Keratinocyte (primary cell): ENCODE results near the gene KLRF2. TPM values are rescaled to one million over a fixed set of nuclear protein-coding genes. Genes with fewer than 3 reads are reported as not detected.

ENCODE experiments used
- DNase-seq: peaks from one replicate; pipeline ENCODE4 v3.0.0-alpha.2; 2011; ENCODE audit warnings: low read depth, missing footprints, low spot score
- FAIRE-seq: peaks from 2 replicates; lab custom pipeline; 2011; peaks lifted over from hg19 to GRCh38; lab: Jason Lieb, UNC
- H2AFZ ChIP-seq: 2 replicates; pipeline ENCODE4 v1.6.0; 2012; ENCODE audit warnings: low read length, control low read depth, inconsistent platforms; ENCODE audit not compliant: control insufficient read depth
- H3K27ac ChIP-seq: 2 replicates; pipeline ENCODE4 v1.5.1; 2011; ENCODE audit warnings: low read length; ENCODE audit not compliant: control insufficient read depth, insufficient read depth
- H3K27me3 ChIP-seq: 3 replicates; pipeline ENCODE4 v1.6.0; 2011; ENCODE audit warnings: low read length; ENCODE audit not compliant: control insufficient read depth, insufficient read depth; ENCODE audit errors: extremely low read depth
- H3K36me3 ChIP-seq, 2 experiments: 2 replicates in 1 of 2; 3 replicates in 1 of 2; pipeline ENCODE4 v1.5.1; 2011; ENCODE audit warnings: low read length in 2 of 2, mild to moderate bottlenecking in 1 of 2; ENCODE audit not compliant: control insufficient read depth in 2 of 2, insufficient read depth in 2 of 2; ENCODE audit errors: extremely low read depth in 1 of 2
- H3K4me1 ChIP-seq: 3 replicates; pipeline ENCODE4 v1.5.1; 2011; ENCODE audit warnings: low read length; ENCODE audit not compliant: control insufficient read depth, insufficient read depth; ENCODE audit errors: extremely low read depth
- H3K4me2 ChIP-seq: 3 replicates; pipeline ENCODE4 v1.6.0; 2011; ENCODE audit warnings: low read depth, low read length; ENCODE audit not compliant: control insufficient read depth, insufficient read depth; ENCODE audit errors: extremely low read depth
- H3K4me3 ChIP-seq, 3 experiments: fragments of 200-600 bp in 1 of 3; sonication (generic) in 1 of 3; 2 replicates in 2 of 3; 3 replicates in 1 of 3; pipeline ENCODE4 v1.5.1; 2011 to 2016; ENCODE audit warnings: low read length in 3 of 3, mild to moderate bottlenecking in 3 of 3, control low read depth in 2 of 3, inconsistent platforms in 1 of 3, low read depth in 1 of 3, mixed read lengths in 1 of 3, mixed run types in 1 of 3, moderate library complexity in 1 of 3; ENCODE audit not compliant: control insufficient read depth in 2 of 3, insufficient read depth in 2 of 3; ENCODE audit errors: extremely low read depth in 1 of 3
- H3K79me2 ChIP-seq: 2 replicates; pipeline ENCODE4 v1.6.0; 2012; ENCODE audit warnings: low read length; ENCODE audit not compliant: control insufficient read depth, insufficient read depth
- H3K9ac ChIP-seq: 3 replicates; pipeline ENCODE4 v1.6.0; 2011; ENCODE audit warnings: low read length; ENCODE audit not compliant: control insufficient read depth, insufficient read depth; ENCODE audit errors: extremely low read depth
- H3K9me1 ChIP-seq: 3 replicates; pipeline ENCODE4 v1.6.0; 2011; ENCODE audit warnings: low read length; ENCODE audit not compliant: control insufficient read depth, insufficient read depth; ENCODE audit errors: extremely low read depth
- H3K9me3 ChIP-seq: 2 replicates; pipeline ENCODE4 v1.5.1; 2012; ENCODE audit warnings: low read depth, low read length; ENCODE audit not compliant: control insufficient read depth
- H4K20me1 ChIP-seq: 3 replicates; pipeline ENCODE4 v1.6.0; 2011; ENCODE audit warnings: low read length; ENCODE audit not compliant: control insufficient read depth, insufficient read depth; ENCODE audit errors: extremely low read depth
- CTCF ChIP-seq, 3 experiments: IDR thresholded peaks in 1 of 3; conservative IDR thresholded peaks in 1 of 3; optimal IDR thresholded peaks in 1 of 3; 2 replicates in 2 of 3; 3 replicates in 1 of 3; pipeline versions ENCODE3 to v1.5.1; 2011; ENCODE audit warnings: low read length in 3 of 3, mild to moderate bottlenecking in 3 of 3, moderate library complexity in 2 of 3, control low read depth in 1 of 3, inconsistent platforms in 1 of 3; ENCODE audit not compliant: insufficient read depth in 2 of 3; ENCODE audit errors: extremely low read depth in 1 of 3
- EZH2 ChIP-seq: IDR thresholded peaks from one replicate; pipeline ENCODE4 v1.6.1; 2012; ENCODE audit warnings: inconsistent platforms, mild to moderate bottlenecking, low read length, moderate library complexity
- dilution Hi-C: fragments of 300-500 bp; cut with MboI; formaldehyde crosslinking; loops from one replicate; pipeline ENCODE4 v1.7.0; 2020; ENCODE audit warnings: low sequenced_read_pairs; ENCODE audit not compliant: extremely low pct_ligation_motif_present
- polyA plus RNA-seq, 5 experiments: library from polyadenylated mRNA; depleted of rRNA in 3 of 5; stranded (reverse) in 3 of 5; stranded (forward) in 1 of 5; unstranded in 1 of 5; fragments of >200 nt; gene quantifications; 1 replicate in 1 of 5; 2 replicates in 3 of 5; 3 replicates in 1 of 5; pipeline versions ENCODE4 v1.2.1 to v1.2.3, GENCODE V29; 2011 to 2012; ENCODE audit warnings: missing spikeins in 2 of 5, low read depth in 1 of 5, low replicate concordance in 1 of 5

The KLRF2 gene
- polyA plus RNA-seq, 1 donor (not counting 4 experiments of a cell fraction or from before 2014, with no cell fraction given): not detected

DNA sequence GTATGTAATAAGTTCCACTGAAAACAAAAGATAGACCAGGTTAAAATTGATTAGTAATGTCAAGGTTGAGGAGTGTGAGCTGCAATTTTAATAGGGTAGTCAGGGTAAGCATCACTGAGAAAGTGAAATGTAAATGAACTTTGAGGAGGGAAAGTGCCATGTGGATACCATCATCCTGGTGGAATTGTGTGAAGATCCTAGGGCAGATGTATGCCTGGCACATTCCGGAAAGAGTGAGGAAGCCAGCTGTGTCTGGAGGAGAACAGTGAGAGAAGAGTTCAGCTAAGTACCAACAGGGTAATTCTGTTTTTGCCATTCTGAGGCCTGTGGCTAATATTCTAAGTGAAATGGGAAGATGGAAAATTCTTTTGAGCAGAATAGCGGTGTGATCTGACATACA is 53.7 kb downstream of the KLRF2 start:
- Histone ChIP-seq H3K4me1 (peaks cover 13% of the 10 kb centered on the region), H3K27me3 (no peaks in the 10 kb centered on the region), H3K79me2 (no peaks in the 10 kb centered on the region), H3K27ac (no peak overlapping the region), H4K20me1 (no peaks in the 10 kb centered on the region), H2AFZ (no peak overlapping the region), H3K4me2 (no peak overlapping the region), H3K4me3 (no peak overlapping the region), H3K9ac (no peak overlapping the region), H3K9me3 (no peaks in the 10 kb centered on the region), H3K9me1 (no peaks in the 10 kb centered on the region), H3K36me3 (no peaks in the 10 kb centered on the region)
- TF ChIP-seq CTCF (optimal IDR thresholded peaks at IDR 0.05 in 1 of 3, IDR thresholded peaks at IDR 0.05 in 1 of 3, conservative IDR thresholded peaks at IDR 0.05 in 1 of 3; ENCODE audit: extremely low read depth in 1 of 3, insufficient read depth in 2 of 3, low read length in 3 of 3) (no peak), EZH2 (no peak)
- FAIRE-seq (no peak), DNase-seq (no peak)
- dilution Hi-C loops: no loop called here

GRCh38 chr12:9936591-9936990 is 55.3 kb downstream of the KLRF2 start:
- Histone ChIP-seq H3K4me2 (no peak overlapping the region), H3K9ac (no peak overlapping the region), H2AFZ (no peak overlapping the region), H3K27ac (no peak overlapping the region), H3K9me3 (no peaks in the 10 kb centered on the region), H3K4me1 (peaks cover 11% of the 10 kb centered on the region), H3K27me3 (no peaks in the 10 kb centered on the region), H3K4me3 (no peak overlapping the region), H3K36me3 (no peaks in the 10 kb centered on the region), H3K9me1 (no peaks in the 10 kb centered on the region), H3K79me2 (no peaks in the 10 kb centered on the region), H4K20me1 (no peaks in the 10 kb centered on the region)
- DNase-seq (no peak), FAIRE-seq (no peak)
- TF ChIP-seq EZH2 (no peak), CTCF (optimal IDR thresholded peaks at IDR 0.05 in 1 of 3, IDR thresholded peaks at IDR 0.05 in 1 of 3, conservative IDR thresholded peaks at IDR 0.05 in 1 of 3; ENCODE audit: extremely low read depth in 1 of 3, insufficient read depth in 2 of 3, low read length in 3 of 3) (no peak)
- dilution Hi-C loops: no loop called here
